Measurements from ENCODE around the gene FIBP. TPM values are rescaled to one million over a fixed set of nuclear protein-coding genes. Genes with fewer than 3 reads are reported as not detected.

Gene FIBP
- total and polyA plus RNA-seq, 2 of the 8 experiments (the other 6 are each of a cell fraction or from before 2014, with no cell fraction given): 74.3 to 173 TPM

GRCh38 chr11:65864706-65865471 lies 23.4 kb downstream of the FIBP start (continued):
- TF ChIP-seq RXRA (IDR thresholded peaks at IDR 0.05; ENCODE audit: insufficient read depth, low read depth, low read length) (no peak), CREB1 (IDR thresholded peaks at IDR 0.05) (no peak), SP4 (IDR thresholded peaks at IDR 0.05; ENCODE audit: low read length) (no peak), KDM5A (IDR thresholded peaks at IDR 0.05; ENCODE audit: low read length) (no peak)
